Umbilical cord (tissue), 2 donors: ENCODE results near the gene SFR1. TPM values are rescaled to one million over a fixed set of nuclear protein-coding genes. Genes with fewer than 3 reads are reported as not detected.
A peak's percentile ranks its signal among the peaks of the same experiment; 100 is the strongest.

ENCODE experiments used
- DNase-seq: peaks from one replicate; pipeline ENCODE4 v3.0.0-alpha.2; 2015; ENCODE audit warnings: low spot score
- total RNA-seq: library from RNA; depleted of rRNA; stranded (reverse); fragments of >200 nt; gene quantifications from one replicate; pipeline ENCODE4 v1.2.3, GENCODE V29; 2014; ENCODE audit warnings: low replicate concordance; ENCODE audit not compliant: insufficient read depth

The SFR1 gene
- total RNA-seq, 1 donor from 2014 or later = 22.9 TPM

GRCh38 chr10:104104926-104105325, 17.0 kb upstream of the SFR1 start:
- DNase-seq = no peak

GRCh38 chr10:104109908-104110662, 11.9 kb upstream of the SFR1 start:
- no peak for DNase-seq

- no peak for DNase-seq
Observed at GRCh38 chr10:104113376-104113956, 8.5 kb upstream of the SFR1 start.

- no peak for DNase-seq
Observed at GRCh38 chr10:104117839-104118323, 4.1 kb upstream of the SFR1 start.

GRCh38 chr10:104119996-104120395, 2.0 kb upstream of the SFR1 start:
- peak; percentile 70 for DNase-seq

- no peak for DNase-seq
Observed at GRCh38 chr10:104120512-104120902, 1.5 kb upstream of the SFR1 start.

GRCh38 chr10:104120903-104121484, 977 bp upstream of the SFR1 start:
- DNase-seq = peak; percentile 98

GRCh38 chr10:104122225-104123107, 495 bp downstream of the SFR1 start:
- DNase-seq = no peak

GRCh38 chr10:104123397-104123796, 1.4 kb downstream of the SFR1 start:
- DNase-seq = peak; percentile 21

- no peak for DNase-seq
Observed at GRCh38 chr10:104127411-104127810, 5.4 kb downstream of the SFR1 start.

GRCh38 chr10:104128214-104128613, 6.2 kb downstream of the SFR1 start:
- DNase-seq = no peak

GRCh38 chr10:104130041-104130440, 8.1 kb downstream of the SFR1 start:
- DNase-seq = no peak

GRCh38 chr10:104138131-104138530, 16.2 kb downstream of the SFR1 start:
- DNase-seq = no peak

GRCh38 chr10:104139221-104139620, 17.2 kb downstream of the SFR1 start:
- no peak for DNase-seq

GRCh38 chr10:104142081-104142480, 20.1 kb downstream of the SFR1 start:
- DNase-seq = no peak

GRCh38 chr10:104143829-104144228, 21.9 kb downstream of the SFR1 start:
- DNase-seq = no peak

GRCh38 chr10:104144931-104145330, 23.0 kb downstream of the SFR1 start:
- DNase-seq = no peak

GRCh38 chr10:104146882-104147281, 24.9 kb downstream of the SFR1 start:
- DNase-seq = no peak

GRCh38 chr10:104150139-104150538, 28.2 kb downstream of the SFR1 start:
- no peak for DNase-seq

- no peak for DNase-seq
Observed at GRCh38 chr10:104151737-104152136, 29.8 kb downstream of the SFR1 start.

- no peak for DNase-seq
Observed at GRCh38 chr10:104155591-104155990, 33.6 kb downstream of the SFR1 start.
